Mammary epithelial cell (primary cell): ENCODE measurements around the gene DYSF.

Experiments
- CTCF ChIP-seq, 2 donors: IDR thresholded peaks in 1 of 2; conservative IDR thresholded peaks in 1 of 2; 2 replicates each; pipeline ENCODE4 v1.5.1; 2011 to 2012; ENCODE audit warnings: inconsistent platforms in 2 of 2, low read length in 2 of 2, mild to moderate bottlenecking in 2 of 2, control low read depth in 1 of 2, low read depth in 1 of 2; ENCODE audit not compliant: insufficient read depth in 1 of 2; ENCODE audit errors: extremely low read depth in 1 of 2
- EZH2 ChIP-seq: IDR thresholded peaks from 2 replicates; pipeline ENCODE4 v1.6.1; 2012; ENCODE audit warnings: low read length, inconsistent platforms, borderline replicate concordance

- TF ChIP-seq CTCF (conservative IDR thresholded peaks at IDR 0.05 in 1 of 2, IDR thresholded peaks at IDR 0.05 in 1 of 2; ENCODE audit: extremely low read depth in 1 of 2, insufficient read depth in 1 of 2, low read depth in 1 of 2, low read length in 2 of 2) (no peak), EZH2 (no peak)
Measured at GRCh38 chr2:71728036-71728435, 274.7 kb downstream of the DYSF start.
